ENCODE data around the gene OCRL. TPM values are rescaled to one million over a fixed set of nuclear protein-coding genes. Genes with fewer than 3 reads are reported as not detected.
A peak's percentile ranks its signal among the peaks of the same experiment; 100 is the strongest.

The OCRL gene
- total RNA-seq, 1 experiment from 2014 or later: 44.7 TPM

DNA sequence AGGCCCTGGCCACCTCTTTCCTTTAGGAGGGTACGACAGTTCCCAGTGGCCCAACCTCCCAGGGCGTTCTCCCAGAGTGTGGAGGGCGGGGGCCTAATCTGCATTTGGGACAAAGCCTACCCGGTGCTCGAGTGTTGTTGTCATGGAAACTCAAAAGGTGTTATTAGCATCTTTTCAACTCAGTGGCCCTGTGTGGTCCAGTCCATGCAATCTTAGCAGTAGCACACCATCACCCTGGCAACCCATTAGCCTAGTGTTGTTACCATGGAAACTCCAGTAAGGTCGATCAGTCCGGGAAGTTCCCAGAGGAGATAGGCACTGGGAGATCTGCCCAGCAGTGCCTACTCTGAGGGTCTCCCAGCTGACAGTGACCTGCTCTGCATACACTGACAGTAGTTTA, 94.5 kb downstream of the OCRL start:
- peak; percentile 33 for DNase-seq (ENCODE audit: low read depth)

DNA sequence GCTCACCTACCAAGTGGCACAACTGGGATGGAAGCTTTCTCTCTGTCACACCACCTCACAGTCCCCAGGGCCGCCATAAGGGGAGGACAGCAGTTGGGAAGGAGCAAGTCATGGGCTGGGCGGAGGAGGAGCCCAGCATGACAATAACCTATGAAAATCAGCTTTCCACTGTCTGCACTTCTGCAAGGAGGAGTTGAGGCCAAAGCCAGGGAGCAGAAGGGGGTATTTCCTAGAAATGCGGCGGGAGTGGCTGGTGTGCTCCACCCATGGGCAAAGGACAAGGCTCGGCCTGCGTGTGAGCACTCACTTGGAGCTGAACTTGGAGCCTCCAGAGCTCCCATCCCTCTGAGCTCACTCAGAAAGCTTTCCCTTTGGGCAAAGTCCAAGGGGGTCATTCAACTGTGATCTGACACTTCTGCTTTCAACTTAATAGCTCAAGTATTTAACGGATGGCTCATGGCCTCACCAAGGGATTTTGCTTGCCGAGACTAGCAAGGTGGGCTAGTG, 96.2 kb downstream of the OCRL start:
- DNase-seq (ENCODE audit: low read depth): no peak

GRCh38 chrX:129637217-129638109, 97.4 kb downstream of the OCRL start:
- DNase-seq (ENCODE audit: low read depth): peak; percentile 64

- DNase-seq (ENCODE audit: low read depth): no peak
These were observed 98.9 kb downstream of the OCRL start for GRCh38 chrX:129638917-129639316.

DNA sequence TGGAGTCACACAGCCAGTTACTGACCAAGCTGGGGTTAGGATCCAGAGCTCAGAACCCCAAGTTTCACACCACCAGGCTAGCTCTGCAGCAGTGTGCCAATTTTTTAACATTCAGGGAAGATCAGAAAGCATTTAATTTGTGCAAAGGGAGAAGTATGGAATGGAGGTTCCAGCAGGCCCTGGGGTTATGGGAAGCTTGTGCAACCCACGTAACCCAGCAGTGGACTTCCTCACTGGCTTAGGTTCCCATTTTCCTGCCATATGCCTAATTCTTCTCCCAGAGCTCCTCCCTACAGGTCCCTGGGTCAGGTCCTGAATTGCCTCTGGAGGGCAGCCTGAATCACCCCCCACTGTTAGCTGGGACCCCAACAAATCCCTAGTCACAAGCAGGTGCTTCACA, 100.7 kb downstream of the OCRL start:
- no peak for DNase-seq (ENCODE audit: low read depth)

GRCh38 chrX:129641469-129641868, 101.4 kb downstream of the OCRL start:
- DNase-seq (ENCODE audit: low read depth): no peak

- DNase-seq (ENCODE audit: low read depth): peak; percentile 78
These were observed 101.9 kb downstream of the OCRL start for GRCh38 chrX:129641941-129642340.

Other genes starting within 250 kb of the OCRL start
- gene SMARCA1, start 16.8 kb upstream of the OCRL start, total RNA-seq (2014; rRNA removed; shearing (Covaris generic)): 95.1 and 142 TPM in 2 replicates
- 1.9 and 2.1 TPM in 2 replicates for gene APLN, start 114.7 kb downstream of the OCRL start, total RNA-seq (2014; rRNA removed; shearing (Covaris generic))
- not detected in 2 replicates for gene XPNPEP2, start 198.7 kb downstream of the OCRL start, total RNA-seq (2014; rRNA removed; shearing (Covaris generic))
- gene SASH3, start 239.7 kb downstream of the OCRL start, total RNA-seq (2014; rRNA removed; shearing (Covaris generic)): not detected in 2 replicates

Measured in M059J (cell line).